GM11168 (cell line): ENCODE data around the gene SUN2.

ENCODE experiments used
- in situ Hi-C: fragments of 300-500 bp; cut with MboI; formaldehyde crosslinking; loops from one replicate; pipeline ENCODE4 v1.12.0; 2022; ENCODE audit warnings: low sequenced_read_pairs; ENCODE audit not compliant: unreplicated experiment

The SUN2 gene

GRCh38 chr22:38754751-38755154 is 1.0 kb downstream of the SUN2 start:
- in situ Hi-C loops, result no loop called here

GRCh38 chr22:38753948-38754750 is 1.6 kb downstream of the SUN2 start:
- in situ Hi-C loops, result no loop called here

GRCh38 chr22:38751422-38752346 is 4.1 kb downstream of the SUN2 start:
- in situ Hi-C loops, result no loop called here

GRCh38 chr22:38751066-38751421 is 4.8 kb downstream of the SUN2 start:
- in situ Hi-C loops, result no loop called here

GRCh38 chr22:38750638-38751037 is 5.2 kb downstream of the SUN2 start:
- in situ Hi-C loops, result no loop called here

- in situ Hi-C loops, result no loop called here
Observed at GRCh38 chr22:38750104-38750503, 5.7 kb downstream of the SUN2 start.

- in situ Hi-C loops, result no loop called here
Observed at GRCh38 chr22:38748487-38749136, 7.2 kb downstream of the SUN2 start.

- in situ Hi-C loops, result no loop called here
Observed at GRCh38 chr22:38745676-38746460, 9.9 kb downstream of the SUN2 start.

GRCh38 chr22:38744981-38745380 is 10.8 kb downstream of the SUN2 start:
- in situ Hi-C loops, result no loop called here

- in situ Hi-C loops, result no loop called here
Observed at GRCh38 chr22:38742176-38742942, 13.4 kb downstream of the SUN2 start.

- in situ Hi-C loops, result no loop called here
Observed at GRCh38 chr22:38741576-38741975, 14.2 kb downstream of the SUN2 start.

- in situ Hi-C loops, result no loop called here
Observed at GRCh38 chr22:38741166-38741565, 14.6 kb downstream of the SUN2 start.

GRCh38 chr22:38740754-38741153 is 15.0 kb downstream of the SUN2 start:
- in situ Hi-C loops, result no loop called here

- in situ Hi-C loops, result no loop called here
Observed at GRCh38 chr22:38740116-38740723, 15.6 kb downstream of the SUN2 start.

GRCh38 chr22:38739300-38740055 is 16.3 kb downstream of the SUN2 start:
- in situ Hi-C loops, result no loop called here

- in situ Hi-C loops, result no loop called here
Observed at GRCh38 chr22:38738475-38739070, 17.2 kb downstream of the SUN2 start.

- in situ Hi-C loops, result no loop called here
Observed at GRCh38 chr22:38737302-38738060, 18.3 kb downstream of the SUN2 start.
